MG63 (cell line): ENCODE measurements around the gene OR4K14. TPM values are rescaled to one million over a fixed set of nuclear protein-coding genes. Genes with fewer than 3 reads are reported as not detected.
"Not testable (repeated sequence)": the region's sequence is repeated elsewhere in the genome, so short reads cannot be mapped to it uniquely, and the experiment has no call there.

Experiments used
- DNase-seq: peaks from one replicate; pipeline ENCODE4 v3.0.0-alpha.2; 2020
- H3K27me3 ChIP-seq: fragments of 250-450 bp; sonication (Bioruptor Pico); 2 replicates; pipeline ENCODE4 v1.5.1; 2020; ENCODE audit warnings: mild to moderate bottlenecking, moderate library complexity
- H3K36me3 ChIP-seq: fragments of 250-450 bp; sonication (Bioruptor Pico); 2 replicates; pipeline ENCODE4 v1.5.1; 2020; ENCODE audit warnings: mild to moderate bottlenecking, moderate library complexity
- H3K4me3 ChIP-seq: fragments of 250-450 bp; sonication (Bioruptor Pico); 2 replicates; pipeline ENCODE4 v1.5.1; 2020; ENCODE audit warnings: mild to moderate bottlenecking, moderate library complexity
- H3K9me3 ChIP-seq: fragments of 250-450 bp; sonication (Bioruptor Pico); 2 replicates; pipeline ENCODE4 v1.5.1; 2020; ENCODE audit warnings: mild to moderate bottlenecking, moderate library complexity
- total RNA-seq: library from RNA; depleted of rRNA; stranded (reverse); fragments of >200 nt; shearing (Covaris generic); gene quantifications from 2 replicates; pipeline ENCODE4 v1.2.3, GENCODE V29; 2014; ENCODE audit warnings: low replicate concordance; rRNA removed

Gene OR4K14
- not detected in 2 replicates for total RNA-seq

GRCh38 chr14:20019257-20019865 lies at the start of gene OR4K14:
Gene OR4K14 (minus strand): TSS chr14:20019307. CDS start chr14:20015193, 4,114 bp downstream.
- Histone ChIP-seq H3K36me3 (no peaks in the 10 kb centered on the region), H3K27me3 (no peaks in the 10 kb centered on the region)
- no peak for DNase-seq

DNA sequence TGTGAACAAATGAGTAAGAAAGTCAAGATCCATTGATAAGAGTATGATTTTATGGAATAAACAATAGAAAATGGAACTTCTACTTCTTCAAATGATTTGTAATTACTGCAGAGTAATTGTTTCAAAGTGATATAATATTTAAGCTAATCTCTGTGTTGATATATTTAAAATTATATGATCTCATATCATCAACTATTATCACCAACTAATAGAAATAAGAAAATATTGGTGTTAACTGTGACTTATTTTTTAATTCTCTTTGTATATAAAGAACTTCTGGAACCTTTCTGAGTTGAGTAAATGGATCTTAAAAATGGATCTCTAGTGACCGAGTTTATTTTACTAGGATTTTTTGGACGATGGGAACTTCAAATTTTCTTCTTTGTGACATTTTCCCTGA lies 40.6 kb upstream of the OR4K14 start, which contains the start of gene OR4L1:
Gene OR4L1 (plus strand): TSS at position 301 of the 400 bp plus-strand sequence. CDS start 0 bp downstream, at position 301.
- no peak within 1 kb of the TSS for H3K4me3 ChIP-seq
- H3K36me3 ChIP-seq, result no peaks in the 10 kb centered on the region
- H3K9me3 ChIP-seq, result no peaks in the 10 kb centered on the region
- DNase-seq, result no peak
- no peaks in the 10 kb centered on the region for H3K27me3 ChIP-seq

More at GRCh38 chr14:20019257-20019865, at the start of gene OR4K14:
- Histone ChIP-seq H3K9me3 (no peaks in the 10 kb centered on the region), H3K4me3 (no peak within 1 kb of the TSS)

DNA sequence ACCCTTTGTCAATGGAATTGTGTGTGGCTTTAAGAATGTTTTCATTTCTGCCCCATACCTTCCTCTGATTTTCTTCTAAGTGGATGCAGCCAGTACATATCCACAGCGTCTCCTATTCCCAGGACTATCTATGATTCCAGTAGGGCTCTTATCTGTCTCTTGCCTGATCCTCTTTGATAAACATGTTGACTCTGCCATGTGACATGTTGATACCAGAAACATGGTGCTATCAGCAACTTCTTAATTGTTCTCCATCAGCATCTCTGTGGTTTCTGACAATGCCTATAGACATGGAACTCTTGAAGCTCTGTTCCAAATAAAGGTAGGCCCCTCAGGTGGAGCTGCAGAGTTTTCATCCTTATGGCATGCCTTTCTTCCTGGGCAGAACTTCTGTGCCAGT lies 29.1 kb upstream of the OR4K14 start:
- Histone ChIP-seq H3K9me3 (no peaks in the 10 kb centered on the region), H3K27me3 (no peaks in the 10 kb centered on the region), H3K36me3 (no peaks in the 10 kb centered on the region), H3K4me3 (no peak overlapping the region)
- DNase-seq, result no peak

- no peaks in the 10 kb centered on the region for H3K27me3 ChIP-seq
- no peaks in the 10 kb centered on the region for H3K9me3 ChIP-seq
- no peak for DNase-seq
- no peaks in the 10 kb centered on the region for H3K36me3 ChIP-seq
- no peak overlapping the region for H3K4me3 ChIP-seq
These were observed 25.1 kb upstream of the OR4K14 start for GRCh38 chr14:20044243-20044642.

DNA sequence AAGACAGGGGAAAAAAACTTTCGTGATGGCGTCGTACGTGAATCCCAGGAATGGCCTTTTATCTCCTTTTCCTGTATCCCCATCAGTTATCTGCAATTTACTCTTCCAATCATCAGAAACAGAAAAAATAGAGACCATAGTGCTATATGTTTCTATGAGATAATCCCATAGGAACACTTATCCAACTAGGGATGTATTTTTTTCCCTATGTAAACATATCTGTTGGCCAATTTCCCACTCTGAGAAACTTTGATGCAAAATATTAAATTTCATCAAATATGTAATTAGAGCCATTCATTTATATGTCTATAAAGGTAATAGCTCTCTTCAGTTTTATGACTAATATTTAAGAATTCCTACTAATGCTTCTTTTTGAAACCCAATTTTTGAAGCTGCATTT lies 16.8 kb upstream of the OR4K14 start, which contains the start of gene OR4K13:
Gene OR4K13 (minus strand): TSS at position 101 of the 400 bp plus-strand sequence. CDS start 1,280 bp downstream, outside the sequence.
- no peak for DNase-seq

GRCh38 chr14:20035449-20035848 lies 16.3 kb upstream of the OR4K14 start:
- no peaks in the 10 kb centered on the region for H3K36me3 ChIP-seq
- H3K27me3 ChIP-seq, result no peaks in the 10 kb centered on the region
- H3K4me3 ChIP-seq, result no peak overlapping the region
- no peak for DNase-seq
- no peaks in the 10 kb centered on the region for H3K9me3 ChIP-seq

More for the DNA sequence above, 16.8 kb upstream of the OR4K14 start, which contains the start of gene OR4K13:
- H3K9me3 ChIP-seq, result no peaks in the 10 kb centered on the region
- no peaks in the 10 kb centered on the region for H3K36me3 ChIP-seq
- H3K27me3 ChIP-seq, result no peaks in the 10 kb centered on the region
- H3K4me3 ChIP-seq, result no peak within 1 kb of the TSS

GRCh38 chr14:20031058-20031457 lies 12.0 kb upstream of the OR4K14 start:
- H3K27me3 ChIP-seq, result no peaks in the 10 kb centered on the region
- H3K9me3 ChIP-seq, result no peaks in the 10 kb centered on the region
- H3K36me3 ChIP-seq, result no peaks in the 10 kb centered on the region
- H3K4me3 ChIP-seq, result no peak overlapping the region
- DNase-seq, result no peak

DNA sequence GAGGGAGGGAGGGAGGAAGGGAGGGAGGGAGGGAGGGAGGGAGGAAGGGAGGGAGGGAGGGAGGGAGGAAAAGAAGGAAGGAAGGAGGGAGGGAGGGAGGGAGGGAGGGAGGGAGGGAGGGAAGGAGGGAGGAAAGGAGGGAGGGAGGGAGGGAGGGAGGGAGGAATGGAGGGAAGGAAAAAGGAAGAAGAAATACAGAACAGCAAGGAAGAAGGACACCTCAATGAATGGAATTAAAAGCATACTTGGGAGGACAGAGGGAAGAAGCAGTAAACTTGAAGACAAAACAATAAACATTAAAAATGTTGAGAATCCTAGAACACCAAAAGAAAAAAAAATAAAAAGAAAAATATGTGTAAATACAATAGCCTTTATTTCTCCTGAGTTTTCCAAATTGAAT lies 11.0 kb downstream of the OR4K14 start:
- no peaks in the 10 kb centered on the region for H3K27me3 ChIP-seq
- H3K9me3 ChIP-seq, result peaks cover 3% of the 10 kb centered on the region
- H3K4me3 ChIP-seq, result no peak overlapping the region
- no peaks in the 10 kb centered on the region for H3K36me3 ChIP-seq
- no peak for DNase-seq

GRCh38 chr14:20002319-20002718 lies 16.8 kb downstream of the OR4K14 start:
- no peak for DNase-seq
- Histone ChIP-seq H3K36me3 (no peaks in the 10 kb centered on the region), H3K4me3 (no peak overlapping the region), H3K27me3 (no peaks in the 10 kb centered on the region), H3K9me3 (no peaks in the 10 kb centered on the region)

GRCh38 chr14:20001863-20002262 lies 17.2 kb downstream of the OR4K14 start, which contains the start of gene OR4Q2:
Gene OR4Q2 (plus strand): TSS chr14:20002163.
- H3K9me3 ChIP-seq, result no peaks in the 10 kb centered on the region
- H3K36me3 ChIP-seq, result no peaks in the 10 kb centered on the region
- H3K27me3 ChIP-seq, result no peaks in the 10 kb centered on the region
- no peak for DNase-seq
- no peak within 1 kb of the TSS for H3K4me3 ChIP-seq

DNA sequence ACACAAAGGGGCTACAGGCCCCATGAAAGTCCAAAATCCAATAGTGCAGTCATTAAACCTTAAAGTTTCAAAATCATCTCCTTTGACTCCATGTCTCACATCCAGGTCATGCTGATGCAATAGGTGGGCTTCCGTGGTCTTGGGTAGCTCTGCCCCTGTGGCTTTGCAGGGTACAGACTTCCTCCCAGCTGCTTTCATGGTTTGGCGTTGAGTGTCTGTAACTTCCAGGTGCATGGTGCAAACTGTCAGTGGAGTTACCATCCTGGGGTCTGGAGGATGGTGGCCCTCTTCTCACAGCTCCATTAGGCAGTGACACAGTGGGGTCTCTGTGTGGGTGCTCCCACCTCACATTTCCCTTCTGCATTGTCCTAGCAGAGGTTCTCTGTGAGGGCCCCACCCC lies 25.7 kb downstream of the OR4K14 start:
- Histone ChIP-seq H3K27me3 (no peaks in the 10 kb centered on the region), H3K9me3 (no peaks in the 10 kb centered on the region), H3K4me3 (no peak overlapping the region), H3K36me3 (no peaks in the 10 kb centered on the region)
- DNase-seq, result no peak

GRCh38 chr14:19975291-19975690 lies 43.8 kb downstream of the OR4K14 start, which contains the start of gene OR4K15:
Gene OR4K15 (plus strand): TSS chr14:19975591. CDS start chr14:19975591, 0 bp downstream.
- Histone ChIP-seq H3K27me3 (no peaks in the 10 kb centered on the region), H3K4me3 (no peak within 1 kb of the TSS), H3K36me3 (no peaks in the 10 kb centered on the region), H3K9me3 (no peaks in the 10 kb centered on the region)
- DNase-seq, result no peak

GRCh38 chr14:19974844-19975243 lies 44.3 kb downstream of the OR4K14 start:
- DNase-seq, result no peak
- Histone ChIP-seq H3K27me3 (no peaks in the 10 kb centered on the region), H3K4me3 (no peak overlapping the region), H3K9me3 (no peaks in the 10 kb centered on the region), H3K36me3 (no peaks in the 10 kb centered on the region)

- not testable (repeated sequence) for H3K9me3 ChIP-seq, H3K27me3 ChIP-seq, DNase-seq, H3K4me3 ChIP-seq, H3K36me3 ChIP-seq
These were observed 49.4 kb downstream of the OR4K14 start for GRCh38 chr14:19969735-19970134.

Other genes starting within 250 kb of the OR4K14 start
- gene OR4M1, start 245.8 kb downstream of the OR4K14 start, total RNA-seq, result not detected in 2 replicates
- not detected in 2 replicates for gene OR4N2, start 215.5 kb downstream of the OR4K14 start, total RNA-seq
- gene OR4K2, start 144.2 kb downstream of the OR4K14 start, total RNA-seq, result not detected in 2 replicates
- not detected in 2 replicates for gene OR4K5, start 98.7 kb downstream of the OR4K14 start, total RNA-seq
- gene OR4K1, start 88.4 kb downstream of the OR4K14 start, total RNA-seq, result not detected in 2 replicates
- gene OR4K15, start 43.7 kb downstream of the OR4K14 start, total RNA-seq, result not detected in 2 replicates
- gene OR4Q2, start 17.1 kb downstream of the OR4K14 start, total RNA-seq, result not detected in 2 replicates
- gene OR4K13, start 16.7 kb upstream of the OR4K14 start, total RNA-seq, result not detected in 2 replicates
- gene OR4L1, start 40.7 kb upstream of the OR4K14 start, total RNA-seq, result not detected in 2 replicates
- not detected in 2 replicates for gene OR4K17, start 91.4 kb upstream of the OR4K14 start, total RNA-seq
- not detected in 2 replicates for gene OR4N5, start 119.5 kb upstream of the OR4K14 start, total RNA-seq
- not detected in 2 replicates for gene OR11G2, start 171.6 kb upstream of the OR4K14 start, total RNA-seq
- gene OR11H6, start 204.4 kb upstream of the OR4K14 start, total RNA-seq, result not detected in 2 replicates
- not detected in 2 replicates for gene OR11H7, start 209.7 kb upstream of the OR4K14 start, total RNA-seq
- not detected in 2 replicates for gene OR11H4, start 220.0 kb upstream of the OR4K14 start, total RNA-seq